ENCODE data around the gene CIB1. TPM values are rescaled to one million over a fixed set of nuclear protein-coding genes. Genes with fewer than 3 reads are reported as not detected.

The CIB1 gene
- total RNA-seq, 1 experiment from 2014 or later: 21.2 TPM

GRCh38 chr15:90184786-90185704 is 48.7 kb downstream of the CIB1 start:
- no peaks in the 10 kb centered on the region for H3K36me3 ChIP-seq (replicated peaks; ENCODE audit: control insufficient read depth, insufficient read depth, low read length)
- no peaks in the 10 kb centered on the region for H3K27me3 ChIP-seq (ENCODE audit: control insufficient read depth, insufficient read depth, low read length)
- peak; percentile 95 for DNase-seq
- H3K4me3 ChIP-seq (ENCODE audit: insufficient read depth, low read depth, low read length): peak overlapping the region; percentile 83

- H3K36me3 ChIP-seq (replicated peaks; ENCODE audit: control insufficient read depth, insufficient read depth, low read length): no peaks in the 10 kb centered on the region
- peak; percentile 46 for DNase-seq
- H3K27me3 ChIP-seq (ENCODE audit: control insufficient read depth, insufficient read depth, low read length): no peaks in the 10 kb centered on the region
- peak overlapping the region; percentile 83 for H3K4me3 ChIP-seq (ENCODE audit: insufficient read depth, low read depth, low read length)
These were observed 49.5 kb downstream of the CIB1 start for GRCh38 chr15:90184119-90184785.

- DNase-seq: no peak
- H3K4me3 ChIP-seq (ENCODE audit: insufficient read depth, low read depth, low read length): no peak overlapping the region
- H3K36me3 ChIP-seq (replicated peaks; ENCODE audit: control insufficient read depth, insufficient read depth, low read length): no peaks in the 10 kb centered on the region
- no peaks in the 10 kb centered on the region for H3K27me3 ChIP-seq (ENCODE audit: control insufficient read depth, insufficient read depth, low read length)
These were observed 52.0 kb downstream of the CIB1 start for GRCh38 chr15:90181776-90182175.

Other genes starting within 250 kb of the CIB1 start
- gene ZNF710, start 232.6 kb downstream of the CIB1 start, total RNA-seq (2014; rRNA removed; shearing (Covaris generic)): 24.3 and 28.5 TPM in 2 replicates
- gene IDH2, start 131.5 kb downstream of the CIB1 start, total RNA-seq (2014; rRNA removed; shearing (Covaris generic)): 67.6 and 74.4 TPM in 2 replicates
- 53.0 and 61.0 TPM in 2 replicates for gene SEMA4B, start 32.6 kb downstream of the CIB1 start, total RNA-seq (2014; rRNA removed; shearing (Covaris generic))
- gene GDPGP1, start 268 bp upstream of the CIB1 start, total RNA-seq (2014; rRNA removed; shearing (Covaris generic)): 5.2 and 5.8 TPM in 2 replicates
- gene TTLL13, start 15.6 kb upstream of the CIB1 start, total RNA-seq (2014; rRNA removed; shearing (Covaris generic)): 0.07 and 0.14 TPM in 2 replicates
- 66.6 and 72.9 TPM in 2 replicates for gene NGRN, start 31.7 kb upstream of the CIB1 start, total RNA-seq (2014; rRNA removed; shearing (Covaris generic))
- gene ZNF774, start 118.3 kb upstream of the CIB1 start, total RNA-seq (2014; rRNA removed; shearing (Covaris generic)): 0.55 and 0.73 TPM in 2 replicates
- gene IQGAP1, start 154.3 kb upstream of the CIB1 start, total RNA-seq (2014; rRNA removed; shearing (Covaris generic)): 74.7 and 87.6 TPM in 2 replicates

Data from H7 (cell line).